ENCODE measurements around the gene USP7.

USP7 gene

GRCh38 chr16:8908810-8909468 is 54.8 kb downstream of the USP7 start:
- TF ChIP-seq JUND (IDR thresholded peaks at IDR 0.05; ENCODE audit: low read depth) = no peak

GRCh38 chr16:8907096-8907495 is 56.6 kb downstream of the USP7 start:
- in situ Hi-C loops (cut with HindIII; ENCODE audit: low pct_unique_long_range_greater_than_20kb, low sequenced_read_pairs) = no loop called here
- TF ChIP-seq JUND (IDR thresholded peaks at IDR 0.05; ENCODE audit: low read depth) = no peak
- DNase-seq (ENCODE audit: low read depth in 1 of 2, low spot score in 1 of 2) = no peak

More at GRCh38 chr16:8908810-8909468, 54.8 kb downstream of the USP7 start:
- DNase-seq (ENCODE audit: low read depth in 1 of 2, low spot score in 1 of 2) = no peak
- in situ Hi-C loops (cut with HindIII; ENCODE audit: low pct_unique_long_range_greater_than_20kb, low sequenced_read_pairs) = no loop called here

- TF ChIP-seq JUND (IDR thresholded peaks at IDR 0.05; ENCODE audit: low read depth) = no peak
- in situ Hi-C loops (cut with HindIII; ENCODE audit: low pct_unique_long_range_greater_than_20kb, low sequenced_read_pairs) = no loop called here
- no peak for DNase-seq (ENCODE audit: low read depth in 1 of 2, low spot score in 1 of 2)
Observed at GRCh38 chr16:8905795-8906591, 57.7 kb downstream of the USP7 start.

- TF ChIP-seq JUND (IDR thresholded peaks at IDR 0.05; ENCODE audit: low read depth) = no peak
- in situ Hi-C loops (cut with HindIII; ENCODE audit: low pct_unique_long_range_greater_than_20kb, low sequenced_read_pairs) = no loop called here
- DNase-seq (ENCODE audit: low read depth in 1 of 2, low spot score in 1 of 2) = peak; percentile 31 to 67
Observed at GRCh38 chr16:8905168-8905762, 58.4 kb downstream of the USP7 start.

GRCh38 chr16:8904018-8904430 is 59.7 kb downstream of the USP7 start:
- no peak for DNase-seq (ENCODE audit: low read depth in 1 of 2, low spot score in 1 of 2)
- in situ Hi-C loops (cut with HindIII; ENCODE audit: low pct_unique_long_range_greater_than_20kb, low sequenced_read_pairs) = no loop called here
- no peak for TF ChIP-seq JUND (IDR thresholded peaks at IDR 0.05; ENCODE audit: low read depth)

- DNase-seq (ENCODE audit: low read depth in 1 of 2, low spot score in 1 of 2) = no peak
- in situ Hi-C loops (cut with HindIII; ENCODE audit: low pct_unique_long_range_greater_than_20kb, low sequenced_read_pairs) = no loop called here
- no peak for TF ChIP-seq JUND (IDR thresholded peaks at IDR 0.05; ENCODE audit: low read depth)
Observed at GRCh38 chr16:8903004-8903403, 60.7 kb downstream of the USP7 start.

- in situ Hi-C loops (cut with HindIII; ENCODE audit: low pct_unique_long_range_greater_than_20kb, low sequenced_read_pairs) = no loop called here
- no peak for TF ChIP-seq JUND (IDR thresholded peaks at IDR 0.05; ENCODE audit: low read depth)
- no peak for DNase-seq (ENCODE audit: low read depth in 1 of 2, low spot score in 1 of 2)
Observed at GRCh38 chr16:8901320-8901861, 62.3 kb downstream of the USP7 start.

- in situ Hi-C loops (cut with HindIII; ENCODE audit: low pct_unique_long_range_greater_than_20kb, low sequenced_read_pairs) = no loop called here
- no peak for DNase-seq (ENCODE audit: low read depth in 1 of 2, low spot score in 1 of 2)
- no peak for TF ChIP-seq JUND (IDR thresholded peaks at IDR 0.05; ENCODE audit: low read depth)
Observed at GRCh38 chr16:8900343-8900742, 63.4 kb downstream of the USP7 start.

GRCh38 chr16:8899709-8900317 is 63.9 kb downstream of the USP7 start:
- in situ Hi-C loops (cut with HindIII; ENCODE audit: low pct_unique_long_range_greater_than_20kb, low sequenced_read_pairs) = no loop called here
- DNase-seq (ENCODE audit: low read depth in 1 of 2, low spot score in 1 of 2) = no peak
- no peak for TF ChIP-seq JUND (IDR thresholded peaks at IDR 0.05; ENCODE audit: low read depth)

- no peak for TF ChIP-seq JUND (IDR thresholded peaks at IDR 0.05; ENCODE audit: low read depth)
- in situ Hi-C loops (cut with HindIII; ENCODE audit: low pct_unique_long_range_greater_than_20kb, low sequenced_read_pairs) = no loop called here
- DNase-seq (ENCODE audit: low read depth in 1 of 2, low spot score in 1 of 2) = no peak
Observed at GRCh38 chr16:8898660-8899318, 64.9 kb downstream of the USP7 start.

GRCh38 chr16:8894736-8895334 is 68.9 kb downstream of the USP7 start:
- in situ Hi-C loops (cut with HindIII; ENCODE audit: low pct_unique_long_range_greater_than_20kb, low sequenced_read_pairs) = no loop called here
- no peak for DNase-seq (ENCODE audit: low read depth in 1 of 2, low spot score in 1 of 2)
- TF ChIP-seq JUND (IDR thresholded peaks at IDR 0.05; ENCODE audit: low read depth) = no peak

All from T47D (cell line).